ENCODE data around the gene CELF2.

CELF2 gene

DNA sequence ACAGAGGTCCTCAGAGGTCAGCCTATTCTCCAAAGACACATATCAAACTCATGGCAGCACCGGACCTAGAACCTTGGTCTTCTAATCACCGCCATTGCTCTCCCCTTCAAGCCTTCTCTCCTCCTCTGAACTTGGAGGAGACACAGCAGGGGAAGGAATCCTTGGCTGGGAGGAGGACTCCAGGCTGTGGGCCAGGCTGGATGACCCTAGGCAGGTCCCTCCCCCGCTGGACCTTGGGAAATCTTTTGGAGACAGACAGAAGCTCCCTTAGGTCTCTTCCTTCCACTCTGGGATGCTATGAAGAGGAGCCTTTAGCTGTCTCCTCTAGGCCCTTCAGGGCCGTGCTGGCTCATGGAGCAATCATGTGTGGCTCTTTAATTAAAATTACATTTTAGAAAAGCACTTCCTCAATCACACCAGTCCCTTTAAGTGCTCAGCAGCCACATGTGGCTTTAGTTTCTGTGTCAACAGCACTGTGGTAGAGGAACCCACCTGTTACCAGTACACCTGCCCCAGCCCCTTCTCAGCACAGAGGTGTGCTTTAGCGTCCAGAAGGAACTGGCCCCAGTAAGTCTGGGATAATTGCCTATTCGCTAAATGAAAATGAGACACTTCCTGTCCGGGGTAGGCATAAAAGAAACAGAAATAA is 238.2 kb downstream of the CELF2 start:
- DNase-seq: no peak

DNA sequence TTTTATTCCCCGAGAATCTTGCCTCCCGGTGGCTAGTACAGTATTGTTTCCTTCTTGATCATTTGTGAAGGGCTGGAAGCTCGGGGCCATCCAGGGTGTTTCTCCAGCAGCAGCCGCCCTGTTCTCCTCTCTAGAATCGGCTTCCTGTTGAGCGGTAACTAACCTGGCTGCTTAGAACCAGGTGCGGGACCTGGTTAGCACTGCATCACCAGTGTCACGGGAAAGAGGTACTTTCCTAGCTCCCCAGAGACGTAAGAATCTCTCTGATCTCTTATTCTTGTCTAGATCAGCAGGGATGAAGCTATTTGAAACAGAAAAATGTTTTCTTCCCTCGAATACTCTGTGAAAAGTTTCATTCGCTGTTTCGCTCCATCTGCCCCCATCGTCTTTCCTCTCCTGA is 239.2 kb downstream of the CELF2 start:
- DNase-seq: no peak

DNA sequence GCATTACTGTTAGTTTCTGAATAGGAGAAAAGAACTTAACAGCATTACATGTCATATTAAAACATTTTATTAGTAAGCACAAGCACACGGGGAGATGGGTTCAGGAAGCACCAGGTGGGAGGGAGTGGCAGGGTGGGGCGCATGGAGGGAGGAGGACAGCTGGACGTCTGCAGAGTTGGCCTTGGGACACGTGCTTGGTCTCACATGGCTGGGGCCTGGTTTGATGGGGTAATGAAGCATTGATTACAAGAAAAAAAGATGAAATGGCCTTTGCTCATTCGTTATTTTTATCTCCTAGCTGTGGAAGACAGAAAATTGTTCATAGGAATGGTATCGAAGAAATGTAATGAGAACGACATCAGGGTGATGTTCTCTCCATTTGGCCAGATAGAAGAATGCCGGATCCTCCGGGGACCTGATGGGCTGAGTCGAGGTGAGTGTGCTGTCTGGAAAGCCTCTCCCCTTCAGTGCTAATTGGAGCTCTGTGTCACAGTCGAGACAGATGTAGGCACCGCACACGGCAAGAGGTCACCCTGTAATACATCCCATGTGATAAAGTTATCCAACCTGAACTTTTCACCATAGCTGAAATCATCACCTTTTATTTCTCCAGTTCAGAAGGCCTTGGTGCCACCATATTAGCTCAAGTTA is 239.9 kb downstream of the CELF2 start:
- no peak for DNase-seq

DNA sequence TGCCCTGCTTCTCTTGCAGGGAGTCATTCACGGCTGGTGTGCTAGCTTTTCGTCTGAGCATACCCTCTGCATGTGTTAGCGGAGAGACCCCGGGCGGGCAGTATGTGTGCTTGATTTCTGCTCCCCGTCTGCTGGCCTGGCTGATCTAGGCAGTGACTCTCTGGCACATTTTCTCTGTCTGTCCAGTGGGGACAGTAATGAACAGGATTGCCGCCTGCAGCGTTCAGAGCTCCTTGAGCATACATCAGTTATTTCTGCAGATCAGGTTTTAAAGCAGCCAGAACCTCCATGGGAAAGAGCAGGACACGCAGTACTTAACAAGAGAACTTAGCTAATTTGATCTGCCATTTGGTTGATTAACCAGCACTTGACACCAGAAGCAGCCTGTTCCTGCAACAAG is 242.5 kb downstream of the CELF2 start:
- no peak for DNase-seq

DNA sequence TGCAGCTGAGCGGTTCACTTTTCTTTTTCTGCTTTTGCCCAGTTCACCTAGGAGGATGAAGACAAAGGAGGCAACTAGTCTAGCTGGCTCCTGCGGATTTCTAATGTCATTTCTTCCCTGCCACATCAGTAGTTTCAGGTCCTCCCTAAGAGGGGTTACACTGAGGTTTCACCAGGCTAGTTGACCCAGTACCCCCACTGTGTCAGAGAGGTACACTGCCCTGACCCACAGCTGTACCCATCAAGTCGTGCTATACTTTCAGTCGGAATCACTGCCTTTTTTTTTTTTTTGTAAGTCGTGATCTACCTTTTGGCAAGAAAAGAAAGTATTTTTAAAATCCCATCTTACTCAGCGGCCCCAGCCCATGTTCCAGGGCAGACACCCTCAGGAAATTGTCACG is 243.5 kb downstream of the CELF2 start:
- no peak for DNase-seq

DNA sequence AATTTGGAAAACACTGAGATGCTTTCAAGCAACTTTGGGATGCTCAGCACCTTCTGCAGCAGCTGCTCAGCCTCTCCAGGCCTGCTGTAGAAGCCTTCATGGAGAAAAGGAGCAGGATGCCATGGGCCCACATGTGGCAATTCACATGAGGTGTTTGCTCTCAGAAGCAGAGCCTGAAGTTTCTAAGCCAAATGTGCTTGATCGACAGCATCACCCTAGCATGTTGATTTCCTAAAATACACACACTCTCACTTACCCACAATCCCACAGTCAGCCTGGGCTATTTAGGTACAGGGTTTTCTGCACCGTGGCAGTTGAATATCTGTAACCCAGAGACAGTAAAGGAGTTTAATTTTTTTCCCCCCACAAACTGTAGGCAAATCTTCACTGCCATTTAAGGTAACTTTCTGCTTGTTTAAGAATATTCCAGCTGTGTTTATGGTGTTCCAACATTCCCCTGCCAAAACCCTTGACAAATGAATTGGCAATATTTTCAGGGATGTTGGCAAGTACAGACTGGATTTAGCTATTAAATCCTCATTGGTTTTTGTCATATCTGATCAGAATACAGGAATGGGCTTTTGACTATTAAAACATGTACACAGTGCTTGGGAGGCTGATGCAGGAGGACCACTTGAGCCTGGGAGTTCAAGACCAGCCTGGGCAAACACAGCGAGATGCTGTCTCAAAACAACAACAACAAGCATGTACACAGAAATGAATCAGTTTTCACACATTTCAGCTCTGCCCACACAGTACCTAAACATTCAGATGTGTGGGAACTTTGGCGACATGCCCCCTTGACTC is 244.2 kb downstream of the CELF2 start:
- DNase-seq: no peak

DNA sequence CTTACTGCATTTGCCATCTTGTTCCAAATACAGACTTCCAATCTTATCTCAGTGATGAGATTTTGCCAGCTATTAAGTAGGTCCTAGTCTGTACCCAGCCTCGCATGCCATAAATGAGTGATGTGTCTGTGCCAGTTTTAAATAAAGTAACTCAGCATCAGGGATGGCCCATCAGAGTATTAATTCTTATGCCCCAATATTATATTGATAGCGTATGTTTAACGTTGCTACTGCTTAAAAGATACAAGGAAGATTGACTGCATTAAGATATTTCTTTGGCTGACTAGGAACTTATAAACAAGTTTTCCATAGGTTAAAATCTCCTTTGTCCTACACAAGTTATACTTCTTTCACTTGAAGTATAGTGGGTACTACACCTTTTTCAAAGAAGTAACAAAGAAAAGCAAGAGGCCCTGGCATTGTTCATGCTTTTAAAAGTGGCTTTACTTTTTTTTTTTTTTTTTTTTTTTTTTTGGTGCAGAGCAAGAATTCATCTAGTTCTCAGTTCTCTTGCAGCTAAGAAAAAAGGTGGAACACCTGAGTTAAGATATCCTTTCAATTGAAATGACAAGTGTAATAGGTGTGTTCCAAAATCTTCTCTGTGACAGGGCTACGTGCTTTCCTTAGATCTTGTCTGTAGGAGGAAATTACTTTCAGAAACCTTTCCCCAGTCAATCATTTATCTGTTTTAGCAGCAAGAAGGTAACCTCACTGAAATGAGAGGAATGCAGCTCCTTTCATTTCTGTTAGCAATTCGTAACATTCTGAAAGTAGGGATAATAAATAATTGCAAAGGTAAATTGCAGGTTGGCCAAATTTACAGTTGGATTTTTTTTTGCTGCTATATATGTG is 245.0 kb downstream of the CELF2 start:
- no peak for DNase-seq

DNA sequence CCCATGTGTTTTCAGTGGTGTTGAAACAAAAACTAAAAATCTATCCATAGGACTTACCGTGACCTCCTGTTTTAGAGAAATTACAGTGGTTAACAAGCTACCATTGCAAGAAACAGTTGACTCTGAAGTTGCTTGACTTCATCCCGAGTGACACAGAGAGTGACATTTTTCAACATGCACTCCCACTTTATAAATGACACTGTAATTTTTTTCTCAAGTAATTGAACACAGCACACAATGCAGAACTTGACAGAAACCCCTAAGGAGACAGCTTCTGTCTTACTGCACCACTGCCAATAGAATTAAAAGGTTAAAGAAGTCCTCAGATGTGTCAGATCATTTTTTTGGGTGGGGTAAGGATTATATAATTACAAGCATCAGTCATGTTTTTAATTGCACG is 246.1 kb downstream of the CELF2 start:
- DNase-seq: no peak

DNA sequence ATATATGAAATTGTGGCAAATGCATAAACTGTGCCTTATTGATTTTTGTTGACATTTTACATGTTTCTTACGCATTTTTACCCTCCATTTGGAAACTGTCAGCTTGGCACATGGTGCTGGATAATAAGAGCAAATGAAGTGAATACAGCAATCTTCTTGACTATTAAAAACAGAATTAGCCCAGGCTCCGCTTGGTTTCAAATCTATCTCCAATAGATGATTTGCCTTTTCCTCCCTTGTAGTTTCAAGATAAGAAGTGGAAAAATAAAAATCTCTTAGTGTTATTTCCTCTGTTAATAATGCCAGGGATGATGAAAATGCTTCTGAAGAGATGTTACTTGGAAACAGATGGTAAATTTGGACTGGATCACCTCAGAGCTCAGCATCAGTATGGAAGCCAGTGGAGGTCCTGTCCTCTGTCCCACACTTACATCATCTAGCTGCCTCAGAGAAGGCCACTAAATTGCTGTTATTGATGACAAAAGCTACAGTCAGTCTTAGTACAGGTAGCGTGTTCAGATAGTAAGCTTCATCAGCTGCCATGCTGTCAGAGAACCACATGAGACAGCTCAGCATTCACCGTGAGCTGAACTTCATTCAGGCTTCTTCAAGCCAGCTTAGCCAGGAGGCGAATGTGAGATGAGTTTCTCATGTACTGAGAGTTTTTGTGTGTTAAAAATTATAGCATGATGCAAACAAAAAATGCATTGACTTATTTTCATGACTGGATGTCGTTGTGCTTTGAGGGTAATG is 246.8 kb downstream of the CELF2 start:
- no peak for DNase-seq

DNA sequence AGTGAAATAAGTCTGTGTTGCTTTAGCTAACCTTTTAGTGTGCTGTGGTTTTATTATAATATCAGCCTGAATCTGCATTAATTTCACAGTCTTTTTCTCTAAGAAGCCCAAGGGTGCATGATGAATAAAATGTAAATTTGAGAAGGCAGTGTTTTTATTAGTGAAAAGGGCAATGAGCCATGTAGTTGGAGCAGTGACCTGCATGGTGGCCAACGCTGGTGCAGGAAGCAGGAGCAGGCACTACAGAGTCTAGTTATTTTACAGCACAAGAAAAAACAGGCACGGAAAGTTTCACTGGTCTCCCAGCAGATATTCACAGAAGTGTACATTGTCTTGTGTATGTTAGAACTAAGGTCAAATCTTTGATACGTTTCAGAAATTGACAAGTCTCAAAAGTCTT is 247.8 kb downstream of the CELF2 start:
- DNase-seq: no peak

DNA sequence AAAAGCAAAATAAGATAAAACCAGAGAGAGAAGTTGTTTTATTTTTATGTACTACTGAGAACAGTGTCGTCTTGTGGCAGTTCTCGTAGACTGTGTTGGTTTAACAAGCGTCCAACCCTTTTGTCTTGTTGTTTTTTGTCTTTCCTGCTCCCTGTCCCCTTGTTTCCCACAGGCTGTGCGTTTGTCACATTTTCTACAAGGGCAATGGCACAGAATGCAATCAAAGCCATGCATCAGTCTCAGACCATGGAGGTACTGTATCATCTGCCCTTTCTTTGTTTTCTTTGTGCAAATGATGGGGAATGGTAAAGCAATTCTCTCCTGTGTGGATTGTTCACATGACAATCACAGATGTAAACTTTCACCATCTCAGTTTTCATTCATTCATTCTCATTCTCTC is 248.8 kb downstream of the CELF2 start:
- DNase-seq: no peak

DNA sequence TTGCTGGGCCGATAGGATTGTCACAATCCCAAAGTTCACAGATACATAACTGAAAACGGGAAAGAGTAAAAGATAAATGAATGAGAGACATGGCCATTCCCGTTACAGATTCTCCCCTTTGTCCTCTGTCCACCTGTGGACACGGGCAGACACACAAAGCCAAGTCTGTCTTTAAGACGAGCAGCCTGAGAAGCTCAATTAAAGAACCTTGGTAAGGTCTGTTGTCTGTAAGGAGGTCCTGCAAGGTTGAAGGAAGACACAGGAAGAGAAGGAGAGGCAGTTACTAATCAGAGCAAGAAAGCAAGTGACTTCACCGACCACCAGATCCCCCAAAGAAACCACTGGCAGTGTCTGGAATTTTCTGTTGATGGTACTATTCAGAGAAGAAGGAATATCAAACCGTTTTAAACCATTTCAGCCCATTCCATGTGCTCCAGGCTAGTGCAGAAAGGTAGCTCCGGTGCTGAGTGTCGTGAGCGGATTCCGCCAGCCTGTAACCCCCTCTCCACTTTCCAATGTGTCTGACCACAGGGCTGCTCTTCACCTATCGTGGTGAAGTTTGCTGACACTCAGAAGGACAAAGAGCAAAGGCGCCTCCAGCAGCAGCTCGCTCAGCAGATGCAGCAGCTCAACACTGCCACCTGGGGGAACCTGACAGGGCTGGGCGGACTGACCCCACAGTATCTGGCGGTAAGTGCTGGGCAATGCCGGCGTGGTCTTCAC is 252.6 kb downstream of the CELF2 start:
- DNase-seq: no peak

DNA sequence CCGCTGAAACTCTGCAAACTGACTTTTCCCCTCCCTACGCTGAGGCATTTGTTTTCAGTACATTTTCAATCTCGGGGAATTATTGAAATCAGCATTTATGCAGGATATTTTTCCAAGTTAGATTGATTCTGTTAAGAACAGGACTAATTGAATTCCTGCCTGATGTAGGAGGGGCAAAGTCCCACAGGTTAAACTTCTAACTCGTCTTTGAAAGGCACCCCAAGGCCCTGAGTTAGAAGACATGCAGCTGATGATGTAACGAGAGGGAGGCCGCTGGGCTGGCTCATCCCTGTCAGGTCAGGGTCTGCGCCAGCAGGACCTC is 253.1 kb downstream of the CELF2 start:
- no peak for DNase-seq

DNA sequence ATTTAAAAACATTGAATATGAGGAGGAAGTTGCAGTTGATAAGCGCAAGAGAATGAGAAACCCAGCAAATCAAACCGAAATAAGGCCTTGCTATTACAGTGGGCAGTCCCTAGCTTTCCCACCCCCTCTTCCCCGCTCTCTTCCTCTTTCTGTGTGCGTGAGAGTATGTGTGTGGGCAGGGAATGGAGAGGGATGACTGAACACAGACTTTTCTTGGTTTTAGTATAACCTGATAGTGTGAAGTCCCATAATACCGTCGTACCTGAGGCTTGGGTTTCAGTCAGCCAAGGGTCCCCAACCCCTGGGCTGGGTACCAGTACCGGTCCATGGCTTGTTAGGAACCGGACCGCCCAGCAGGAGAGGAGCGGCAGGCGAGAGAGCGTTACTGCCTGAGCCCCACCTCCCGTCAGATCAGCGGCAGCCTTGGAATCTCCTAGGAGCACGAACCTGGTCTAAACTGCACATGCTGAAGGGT is 255.3 kb downstream of the CELF2 start:
- DNase-seq: no peak

DNA sequence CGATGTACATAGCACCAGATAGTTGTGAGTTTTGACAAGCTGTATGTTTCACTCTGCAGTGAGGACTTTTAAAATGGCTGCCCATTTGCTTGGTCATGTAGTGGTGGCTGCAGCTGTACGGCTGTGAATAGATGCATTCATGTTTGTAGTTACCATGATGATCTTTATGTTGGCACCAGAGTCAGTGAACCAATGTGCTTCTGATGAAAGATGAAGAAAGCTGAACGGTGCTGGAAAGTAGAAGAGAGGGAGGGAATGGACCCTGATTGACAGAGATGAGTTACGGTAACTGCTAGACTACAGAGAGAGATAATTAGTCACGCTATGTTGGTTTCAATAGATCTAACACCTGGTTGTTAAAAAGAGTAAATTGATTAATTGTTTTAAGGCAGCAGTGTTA is 256.8 kb downstream of the CELF2 start:
- no peak for DNase-seq

DNA sequence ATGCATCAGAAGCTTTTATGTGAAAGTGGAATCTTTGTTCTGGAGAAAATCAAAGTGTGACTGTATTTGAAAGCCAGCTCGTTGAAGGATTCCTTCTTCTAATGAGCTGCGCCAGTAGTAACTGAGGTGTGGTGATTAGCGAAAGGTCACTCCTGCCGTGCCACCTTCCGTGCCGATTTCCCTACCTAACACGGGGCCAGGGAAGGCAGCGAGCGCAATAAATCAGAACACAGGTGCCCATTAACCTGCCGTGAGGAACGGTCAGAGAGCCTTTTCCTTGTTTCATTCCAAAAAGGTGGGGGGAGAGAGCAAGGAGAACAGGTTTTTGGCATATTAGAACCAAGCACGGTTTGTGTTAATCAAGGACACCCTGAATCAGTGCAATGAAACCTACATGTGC is 258.0 kb downstream of the CELF2 start:
- no peak for DNase-seq

DNA sequence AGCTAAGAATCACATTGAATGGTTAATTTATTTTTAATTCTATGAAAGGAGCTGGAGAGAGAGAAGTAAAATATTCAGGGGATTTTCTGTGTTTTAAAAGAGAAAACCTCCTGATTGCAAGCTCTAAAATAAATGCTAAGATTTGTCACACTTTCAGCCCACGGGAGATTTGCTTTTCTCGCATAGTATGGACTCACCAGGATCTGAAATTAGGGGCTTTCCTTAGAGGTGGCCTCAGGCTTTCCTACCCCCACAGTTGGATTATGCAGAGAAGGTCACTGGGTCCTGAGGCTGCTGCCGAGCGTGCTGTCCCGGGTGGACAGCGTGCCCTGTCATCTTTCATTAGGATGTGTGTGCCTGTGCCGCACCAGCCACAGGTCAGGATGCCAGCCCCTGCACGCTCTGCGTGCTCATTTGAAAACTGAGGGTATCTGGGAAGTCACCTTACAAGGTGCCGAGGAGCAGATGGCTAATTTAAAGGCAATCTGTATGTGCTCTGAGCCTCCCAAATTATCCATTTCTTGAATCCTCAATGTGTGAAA is 258.8 kb downstream of the CELF2 start:
- DNase-seq: no peak

DNA sequence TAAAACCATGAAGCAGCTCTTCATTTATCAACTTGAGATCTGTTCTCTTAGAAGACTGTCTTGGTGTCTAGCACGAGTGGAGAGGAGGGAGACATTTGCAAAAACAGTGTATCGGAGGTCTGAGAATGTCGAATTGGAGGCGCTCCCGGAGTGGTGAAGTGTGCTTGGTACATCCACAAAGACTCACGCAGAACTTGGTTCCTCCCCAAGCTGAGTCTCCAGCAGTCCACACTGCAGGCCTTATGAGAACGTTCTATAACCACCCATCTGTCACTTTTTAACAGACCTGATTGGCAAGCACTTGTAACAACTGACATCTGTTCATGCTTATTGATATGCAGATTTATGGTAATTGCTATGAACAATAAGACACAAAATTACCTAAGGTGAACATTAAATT is 261.6 kb downstream of the CELF2 start:
- DNase-seq: no peak

DNA sequence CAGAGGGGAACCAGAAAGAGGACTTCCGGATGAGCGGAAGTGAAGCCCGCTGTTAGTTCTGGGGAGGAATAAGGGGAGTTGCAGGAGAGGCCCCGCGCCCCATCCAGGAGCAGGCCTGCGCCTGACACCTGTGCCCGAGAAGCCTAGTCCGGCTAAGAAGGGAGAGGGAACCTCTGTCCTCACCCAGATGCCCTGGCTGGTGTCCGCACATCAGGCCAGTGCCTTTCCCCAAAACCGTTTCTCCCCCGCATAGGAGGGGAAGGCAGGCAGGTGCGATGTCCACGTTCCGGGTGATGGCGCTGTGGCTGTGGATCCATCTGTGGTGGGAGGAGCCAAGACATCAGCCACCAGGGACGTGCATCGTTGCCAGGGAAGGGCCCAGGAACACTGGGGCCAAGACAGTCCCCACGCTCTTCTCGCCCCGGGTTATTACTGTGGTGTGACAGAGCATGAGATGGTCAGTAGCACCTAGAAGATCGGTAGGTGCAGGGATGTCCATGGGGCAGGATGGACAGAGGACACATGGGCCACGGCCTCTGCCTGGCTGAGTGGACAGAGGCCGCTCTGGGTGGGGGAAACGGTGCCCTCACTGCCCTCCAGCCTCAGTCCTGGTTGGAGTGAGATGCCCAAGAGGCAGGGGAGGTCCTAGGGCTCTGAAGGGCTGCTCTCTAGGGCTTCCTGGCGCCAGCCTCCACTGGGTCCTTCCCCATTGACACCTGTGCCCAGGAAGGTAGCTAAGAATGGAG is 262.7 kb downstream of the CELF2 start:
- no peak for DNase-seq

DNA sequence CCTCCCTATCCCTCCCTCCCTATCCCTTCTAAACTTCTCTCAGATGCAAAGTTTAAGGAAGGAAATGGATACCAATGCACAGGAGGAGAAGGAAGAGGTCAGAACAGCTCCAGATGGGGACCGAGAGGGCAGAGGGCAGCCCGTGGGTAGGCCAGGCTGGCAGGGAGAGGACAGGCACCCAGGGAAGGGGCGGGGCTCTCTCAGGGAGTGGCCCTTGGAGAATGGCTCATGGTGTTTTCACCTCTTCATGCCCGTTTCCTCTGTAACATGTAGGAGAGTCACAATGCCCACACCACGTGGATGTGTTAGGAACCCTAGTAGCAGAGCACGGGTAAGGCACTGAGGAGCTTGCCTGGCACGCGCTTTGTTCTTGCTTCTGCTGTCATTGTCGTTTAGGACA is 264.5 kb downstream of the CELF2 start:
- DNase-seq: no peak

DNA sequence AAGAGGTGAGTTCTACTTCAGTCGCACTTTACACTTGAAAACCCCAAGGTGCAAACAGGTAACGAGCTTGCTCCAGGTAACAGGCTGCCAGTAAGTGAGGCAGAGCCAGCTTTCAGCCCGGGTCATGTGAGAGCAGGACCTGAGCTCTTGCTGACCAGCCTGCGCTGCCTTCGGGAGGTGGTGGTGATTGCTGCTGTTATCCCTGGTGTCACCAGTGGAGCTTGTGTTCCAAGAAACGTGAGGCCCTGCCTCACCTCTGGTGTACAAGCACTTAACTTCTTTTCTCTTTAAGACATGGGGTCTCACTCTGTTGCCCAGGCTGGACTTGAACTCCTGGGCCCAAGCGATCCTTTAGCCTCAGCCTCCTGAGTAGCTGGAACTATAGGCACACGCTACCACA is 265.0 kb downstream of the CELF2 start:
- no peak for DNase-seq

All from KG1 (cell line).